ENCODE results near the gene ZNF573. TPM values are rescaled to one million over a fixed set of nuclear protein-coding genes. Genes with fewer than 3 reads are reported as not detected.

ZNF573 gene
- polyA plus RNA-seq, 1 experiment = 3.0 TPM

DNA sequence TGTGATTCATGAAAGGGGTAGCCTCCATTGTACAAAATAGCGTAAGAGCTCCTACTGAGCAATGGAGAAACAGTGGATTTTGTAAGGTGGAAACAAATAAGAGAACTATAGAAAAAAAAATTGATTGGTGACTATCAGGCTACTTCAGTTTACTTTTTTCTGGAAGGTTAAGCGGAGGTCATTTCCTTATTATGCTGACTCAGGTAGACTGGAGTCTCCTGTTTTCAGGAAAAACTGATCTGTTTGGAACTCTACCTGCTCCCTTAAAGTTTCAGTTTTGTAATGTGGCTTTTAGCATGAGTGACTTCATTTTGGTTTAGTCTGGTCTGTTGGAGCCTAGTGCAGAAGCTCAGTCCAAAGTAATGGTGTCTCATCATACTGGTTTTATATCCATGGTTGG, 63.2 kb downstream of the ZNF573 start:
- TF ChIP-seq, protein P1, sequence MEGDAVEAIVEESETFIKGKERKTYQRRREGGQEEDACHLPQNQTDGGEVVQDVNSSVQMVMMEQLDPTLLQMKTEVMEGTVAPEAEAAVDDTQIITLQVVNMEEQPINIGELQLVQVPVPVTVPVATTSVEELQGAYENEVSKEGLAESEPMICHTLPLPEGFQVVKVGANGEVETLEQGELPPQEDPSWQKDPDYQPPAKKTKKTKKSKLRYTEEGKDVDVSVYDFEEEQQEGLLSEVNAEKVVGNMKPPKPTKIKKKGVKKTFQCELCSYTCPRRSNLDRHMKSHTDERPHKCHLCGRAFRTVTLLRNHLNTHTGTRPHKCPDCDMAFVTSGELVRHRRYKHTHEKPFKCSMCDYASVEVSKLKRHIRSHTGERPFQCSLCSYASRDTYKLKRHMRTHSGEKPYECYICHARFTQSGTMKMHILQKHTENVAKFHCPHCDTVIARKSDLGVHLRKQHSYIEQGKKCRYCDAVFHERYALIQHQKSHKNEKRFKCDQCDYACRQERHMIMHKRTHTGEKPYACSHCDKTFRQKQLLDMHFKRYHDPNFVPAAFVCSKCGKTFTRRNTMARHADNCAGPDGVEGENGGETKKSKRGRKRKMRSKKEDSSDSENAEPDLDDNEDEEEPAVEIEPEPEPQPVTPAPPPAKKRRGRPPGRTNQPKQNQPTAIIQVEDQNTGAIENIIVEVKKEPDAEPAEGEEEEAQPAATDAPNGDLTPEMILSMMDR (IDR thresholded peaks at IDR 0.05; ENCODE audit: low read depth, low read length) = no peak
- Histone ChIP-seq H3K27ac (ENCODE audit: low read depth, low read length) (no peak overlapping the region), H3K27me3 (ENCODE audit: control insufficient read depth, insufficient read depth, low read length) (no peaks in the 10 kb centered on the region), H3K9me3 (ENCODE audit: control insufficient read depth, insufficient read depth, low read length) (no peaks in the 10 kb centered on the region; the same call in none of the 2 replicates), H3K4me3 (ENCODE audit: low read depth, low read length) (no peak overlapping the region)
- ChIA-PET POLR2A (no interaction called here), CTCF (no interaction called here)
- DNase-seq (ENCODE audit: low read depth, low spot score) = no peak

DNA sequence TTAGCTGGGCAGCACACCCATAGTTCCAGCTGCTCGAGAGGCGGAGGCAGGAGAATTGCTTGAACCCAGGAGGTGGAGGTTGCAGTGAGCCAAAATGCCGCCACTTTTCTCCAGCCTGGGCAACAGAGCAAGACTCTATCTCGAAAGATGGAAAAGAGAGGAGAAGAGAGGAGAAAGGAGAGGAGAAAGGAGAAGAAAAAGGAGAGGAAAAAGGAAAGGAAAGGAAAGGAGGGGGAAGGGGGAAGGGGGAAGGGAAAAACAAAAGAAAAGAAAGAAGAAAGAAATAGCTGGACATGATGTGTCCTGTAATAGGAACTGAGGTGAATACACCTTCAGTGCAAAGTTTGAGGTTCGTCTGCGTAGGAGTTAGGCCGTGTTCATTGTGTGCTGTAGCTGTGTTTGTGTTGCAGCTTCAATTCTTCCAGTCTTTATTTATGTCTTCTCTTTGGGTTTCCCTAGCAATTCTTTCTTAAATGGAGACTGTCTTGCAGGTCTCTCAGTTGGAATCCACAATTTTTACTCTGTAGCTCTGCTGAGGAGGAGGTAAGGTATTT, 73.3 kb downstream of the ZNF573 start:
- H3K9me3 ChIP-seq (ENCODE audit: control insufficient read depth, insufficient read depth, low read length) = peaks cover 10% of the 10 kb centered on the region
- no peak overlapping the region for H3K27ac ChIP-seq (ENCODE audit: low read depth, low read length)
- POLR2A ChIA-PET = no interaction called here
- CTCF ChIA-PET = no interaction called here
- no peaks in the 10 kb centered on the region for H3K27me3 ChIP-seq (ENCODE audit: control insufficient read depth, insufficient read depth, low read length)
- no peak overlapping the region for H3K4me3 ChIP-seq (ENCODE audit: low read depth, low read length)
- TF ChIP-seq, protein P1 (IDR thresholded peaks at IDR 0.05; ENCODE audit: low read depth, low read length) = no peak
- DNase-seq (ENCODE audit: low read depth, low spot score) = no peak

DNA sequence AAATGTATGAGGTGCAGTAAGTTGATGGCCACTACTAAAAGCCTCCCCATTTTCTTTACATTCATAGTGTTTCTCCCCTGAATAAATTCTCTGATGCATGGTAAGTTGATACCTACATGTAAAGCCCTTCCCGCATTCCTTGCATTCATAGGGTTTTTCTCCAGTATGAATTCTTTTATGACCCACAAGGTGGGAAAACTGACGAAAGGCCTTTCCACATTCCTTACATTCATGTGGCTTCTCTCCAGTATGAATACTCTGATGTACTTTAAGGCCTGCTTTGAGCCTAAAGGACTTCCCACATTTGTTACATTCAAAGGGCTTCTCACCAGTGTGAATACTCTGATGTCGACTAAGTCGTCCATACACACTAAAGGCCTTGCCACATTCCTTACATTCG, 80.3 kb downstream of the ZNF573 start:
- DNase-seq (ENCODE audit: low read depth, low spot score) = no peak
- H3K9me3 ChIP-seq (ENCODE audit: control insufficient read depth, insufficient read depth, low read length) = peaks cover 18% of the 10 kb centered on the region
- TF ChIP-seq, protein P1 (IDR thresholded peaks at IDR 0.05; ENCODE audit: low read depth, low read length) = no peak
- POLR2A ChIA-PET = no interaction called here
- H3K27ac ChIP-seq (ENCODE audit: low read depth, low read length) = no peak overlapping the region
- no peak overlapping the region for H3K4me3 ChIP-seq (ENCODE audit: low read depth, low read length)
- no peaks in the 10 kb centered on the region for H3K27me3 ChIP-seq (ENCODE audit: control insufficient read depth, insufficient read depth, low read length)
- CTCF ChIA-PET = no interaction called here

DNA sequence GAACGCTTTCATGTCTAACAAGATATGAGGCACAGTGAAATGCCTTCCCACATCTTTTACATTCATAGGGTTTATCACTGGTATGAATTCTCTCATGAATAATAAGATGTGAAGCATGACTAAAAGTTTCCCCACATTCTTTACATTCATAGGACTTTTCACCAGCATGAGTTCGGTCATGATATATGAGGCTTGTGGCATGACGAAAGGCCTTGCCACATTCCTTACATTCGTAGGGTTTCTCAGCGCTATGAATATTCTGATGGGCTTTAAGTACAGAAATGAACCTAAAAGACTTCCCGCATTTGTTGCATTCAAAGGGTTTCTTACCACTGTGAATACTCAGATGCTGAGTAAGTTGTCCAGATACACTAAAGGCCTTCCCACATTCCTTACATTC, 81.2 kb downstream of the ZNF573 start:
- CTCF ChIA-PET = no interaction called here
- H3K27ac ChIP-seq (ENCODE audit: low read depth, low read length) = no peak overlapping the region
- TF ChIP-seq, protein P1 (IDR thresholded peaks at IDR 0.05; ENCODE audit: low read depth, low read length) = no peak
- H3K9me3 ChIP-seq (ENCODE audit: control insufficient read depth, insufficient read depth, low read length) = peaks cover 20% of the 10 kb centered on the region
- H3K4me3 ChIP-seq (ENCODE audit: low read depth, low read length) = no peak overlapping the region
- POLR2A ChIA-PET = no interaction called here
- no peaks in the 10 kb centered on the region for H3K27me3 ChIP-seq (ENCODE audit: control insufficient read depth, insufficient read depth, low read length)
- DNase-seq (ENCODE audit: low read depth, low spot score) = no peak

DNA sequence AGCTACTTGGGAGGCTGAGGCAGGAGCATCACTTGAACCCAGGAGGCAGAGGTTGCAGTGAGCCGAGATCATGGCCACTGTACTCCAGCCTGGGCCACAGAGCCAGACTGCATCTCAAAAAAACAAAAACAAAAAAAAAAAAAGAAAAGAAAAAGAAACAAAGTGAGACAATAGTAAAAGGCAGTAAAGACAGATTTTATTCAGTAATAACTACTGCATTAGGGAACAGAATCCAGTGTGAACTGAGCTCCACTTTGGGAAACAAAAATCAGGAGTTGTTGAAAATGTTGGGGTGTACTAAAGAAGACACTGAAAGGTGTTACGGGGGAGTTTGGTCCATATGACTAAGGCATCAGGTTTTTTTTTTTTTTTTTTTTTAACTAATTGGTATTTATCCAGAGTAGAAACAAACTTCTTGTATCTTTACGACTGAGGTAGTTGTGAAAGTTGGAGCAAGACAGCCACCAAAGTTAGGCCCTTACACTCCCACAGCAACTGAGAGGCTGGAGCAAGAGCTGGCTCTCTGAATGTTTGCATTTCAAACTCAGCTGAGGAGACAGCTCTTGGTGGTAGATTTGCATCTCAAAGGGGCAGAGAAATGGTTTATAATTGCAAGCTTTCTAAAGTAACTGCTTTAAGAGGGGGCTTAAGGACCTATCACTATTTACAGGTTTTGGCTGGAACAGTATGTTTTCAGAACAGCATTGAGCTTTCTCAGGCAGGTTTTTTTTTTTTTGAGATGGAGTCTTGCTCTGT, 84.1 kb downstream of the ZNF573 start:
- no peaks in the 10 kb centered on the region for H3K27me3 ChIP-seq (ENCODE audit: control insufficient read depth, insufficient read depth, low read length)
- H3K4me3 ChIP-seq (ENCODE audit: low read depth, low read length) = no peak overlapping the region
- peaks cover 31% of the 10 kb centered on the region for H3K9me3 ChIP-seq (ENCODE audit: control insufficient read depth, insufficient read depth, low read length)
- ChIA-PET CTCF (no interaction called here), POLR2A (no interaction called here)
- TF ChIP-seq, protein P1 (IDR thresholded peaks at IDR 0.05; ENCODE audit: low read depth, low read length) = no peak
- DNase-seq (ENCODE audit: low read depth, low spot score) = no peak
- no peak overlapping the region for H3K27ac ChIP-seq (ENCODE audit: low read depth, low read length)

Data from AG04450 (cell line).